Fibroblast of villous mesenchyme (primary cell): ENCODE measurements around the gene VWA3B. TPM values are rescaled to one million over a fixed set of nuclear protein-coding genes. Genes with fewer than 3 reads are reported as not detected.

ENCODE experiments used
- DNase-seq: peaks from one replicate; pipeline ENCODE4 v3.0.0-alpha.2; 2010; ENCODE audit warnings: low read depth
- H3K4me3 ChIP-seq: 2 replicates; pipeline ENCODE4 v1.5.1; 2011; ENCODE audit warnings: low read depth, mild to moderate bottlenecking, low read length
- CTCF ChIP-seq: IDR thresholded peaks from 2 replicates; pipeline ENCODE4 v1.5.1; 2012; ENCODE audit warnings: low read depth, mild to moderate bottlenecking, low read length; ENCODE audit not compliant: insufficient read depth
- total RNA-seq: library from RNA; depleted of rRNA; stranded (reverse); fragments of >200 nt; gene quantifications from 2 replicates; pipeline ENCODE4 v1.2.3, GENCODE V29; 2012

Gene VWA3B
- total RNA-seq, 1 donor, result not detected

- no peak overlapping the region for H3K4me3 ChIP-seq
- DNase-seq, result no peak
- TF ChIP-seq CTCF, result no peak
Observed at GRCh38 chr2:98118852-98119251, 31.9 kb downstream of the VWA3B start.

- DNase-seq, result no peak
- TF ChIP-seq CTCF, result no peak
Observed at GRCh38 chr2:98121149-98121548, 34.2 kb downstream of the VWA3B start.

GRCh38 chr2:98122524-98122923, 35.6 kb downstream of the VWA3B start:
- DNase-seq, result no peak
- H3K4me3 ChIP-seq, result no peak overlapping the region
- TF ChIP-seq CTCF, result no peak

More at GRCh38 chr2:98121149-98121548, 34.2 kb downstream of the VWA3B start:
- H3K4me3 ChIP-seq, result no peak overlapping the region

- no peak for DNase-seq
- no peak overlapping the region for H3K4me3 ChIP-seq
- no peak for TF ChIP-seq CTCF
Observed at GRCh38 chr2:98123286-98123685, 36.3 kb downstream of the VWA3B start.

DNA sequence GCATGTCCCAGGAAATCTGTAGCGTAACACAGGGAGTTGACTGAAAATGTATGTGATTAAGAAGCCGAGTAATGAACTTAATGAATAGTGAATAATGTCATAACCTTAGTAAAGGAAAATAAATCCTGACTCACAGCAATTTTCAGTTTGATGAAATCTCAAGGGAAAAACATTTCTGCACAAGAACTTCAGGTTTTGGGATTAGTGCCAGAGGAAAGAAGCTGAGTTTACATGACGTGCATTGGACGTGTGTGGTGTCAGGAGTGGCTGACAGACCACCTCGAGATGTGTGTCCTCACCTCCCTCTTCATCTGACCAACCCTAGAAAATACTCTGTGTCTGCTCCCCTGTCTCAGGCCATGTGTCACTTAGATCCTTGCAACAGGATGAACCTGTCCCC, 39.1 kb downstream of the VWA3B start:
- no peak overlapping the region for H3K4me3 ChIP-seq
- TF ChIP-seq CTCF, result no peak
- DNase-seq, result no peak

GRCh38 chr2:98127229-98127989, 40.4 kb downstream of the VWA3B start:
- H3K4me3 ChIP-seq, result no peak overlapping the region
- TF ChIP-seq CTCF, result no peak
- DNase-seq, result no peak
